Liver (tissue), 9 donors: ENCODE data around the gene KLK10. TPM values are rescaled to one million over a fixed set of nuclear protein-coding genes. Genes with fewer than 3 reads are reported as not detected.

Experiments
- DNase-seq: peaks from one replicate; pipeline ENCODE4 v3.0.0-alpha.2; 2017; ENCODE audit warnings: low spot score
- H3K27ac ChIP-seq, 2 donors: one replicate each; pipeline ENCODE4 v1.7.0; 2013; ENCODE audit warnings: inconsistent platforms in 2 of 2, low read length in 2 of 2, control low read depth in 1 of 2, low read depth in 1 of 2, mild to moderate bottlenecking in 1 of 2
- H3K27me3 ChIP-seq, 4 donors: one replicate each; pipeline versions ENCODE4 v1.6.1 to v1.7.0; 2013; ENCODE audit warnings: low read length in 3 of 4, inconsistent platforms in 1 of 4, mild to moderate bottlenecking in 1 of 4, moderate library complexity in 1 of 4; ENCODE audit not compliant: control insufficient read depth in 4 of 4, insufficient read depth in 4 of 4
- H3K36me3 ChIP-seq, 4 donors: one replicate each; pipeline versions ENCODE4 v1.6.1 to v1.7.0; 2013; ENCODE audit warnings: low read length in 3 of 4, mild to moderate bottlenecking in 3 of 4, low read depth in 1 of 4, moderate library complexity in 1 of 4; ENCODE audit not compliant: control insufficient read depth in 4 of 4, insufficient read depth in 3 of 4
- H3K4me1 ChIP-seq, 4 donors: one replicate each; pipeline versions ENCODE4 v1.6.1 to v1.7.0; 2013; ENCODE audit warnings: low read length in 3 of 4, mild to moderate bottlenecking in 3 of 4, moderate library complexity in 1 of 4; ENCODE audit not compliant: control insufficient read depth in 4 of 4, insufficient read depth in 4 of 4
- H3K4me3 ChIP-seq, 3 donors: one replicate each; pipeline versions ENCODE4 v1.6.1 to v1.7.0; 2013; ENCODE audit warnings: low read length in 3 of 3, control low read depth in 1 of 3, low read depth in 1 of 3, mild to moderate bottlenecking in 1 of 3
- H3K9ac ChIP-seq, 2 donors: one replicate each; pipeline ENCODE4 v1.7.0; 2013; ENCODE audit warnings: low read length in 2 of 2, mild to moderate bottlenecking in 2 of 2, moderate library complexity in 2 of 2, control low read depth in 1 of 2, low read depth in 1 of 2
- H3K9me3 ChIP-seq, 4 donors: one replicate each; pipeline versions ENCODE4 v1.6.1 to v1.7.0; 2013; ENCODE audit warnings: low read length in 3 of 4; ENCODE audit not compliant: control insufficient read depth in 4 of 4
- EGR1 ChIP-seq, 2 donors: IDR thresholded peaks; 2 replicates each; pipeline ENCODE4 v1.6.1; 2016 to 2018; ENCODE audit warnings: antibody characterized with exemption in 2 of 2, low read depth in 2 of 2
- FOXA1 ChIP-seq: IDR thresholded peaks from 2 replicates; pipeline ENCODE4 v1.6.1; 2016; ENCODE audit warnings: antibody characterized with exemption
- FOXA2 ChIP-seq: IDR thresholded peaks from 2 replicates; pipeline ENCODE4 v1.6.1; 2016; ENCODE audit warnings: antibody characterized with exemption
- GABPA ChIP-seq, 2 donors: IDR thresholded peaks in 1 of 2; conservative IDR thresholded peaks in 1 of 2; 2 replicates each; pipeline ENCODE4 v1.6.1; 2016; ENCODE audit warnings: antibody characterized with exemption in 2 of 2, mild to moderate bottlenecking in 1 of 2, moderate library complexity in 1 of 2
- HNF4A ChIP-seq, 2 donors: conservative IDR thresholded peaks; 2 replicates each; pipeline ENCODE4 v1.6.1; 2016; ENCODE audit warnings: antibody characterized with exemption in 2 of 2, mild to moderate bottlenecking in 2 of 2
- HNF4G ChIP-seq: IDR thresholded peaks from 2 replicates; pipeline ENCODE4 v1.6.1; 2016; ENCODE audit warnings: antibody characterized with exemption
- JUND ChIP-seq, 2 donors: IDR thresholded peaks; 2 replicates each; pipeline ENCODE4 v1.6.1; 2016; ENCODE audit warnings: antibody characterized with exemption in 2 of 2
- MAX ChIP-seq: IDR thresholded peaks from 2 replicates; pipeline ENCODE4 v1.6.1; 2016; ENCODE audit warnings: antibody characterized with exemption
- NR2F2 ChIP-seq: IDR thresholded peaks from 2 replicates; pipeline ENCODE4 v1.6.1; 2016; ENCODE audit warnings: antibody characterized with exemption
- RAD21 ChIP-seq, 2 donors: IDR thresholded peaks; 2 replicates each; pipeline ENCODE4 v1.6.1; 2016; ENCODE audit warnings: antibody characterized with exemption in 2 of 2, mild to moderate bottlenecking in 2 of 2
- REST ChIP-seq: IDR thresholded peaks from 2 replicates; pipeline ENCODE4 v1.6.1; 2016; ENCODE audit warnings: antibody characterized with exemption, mild to moderate bottlenecking
- RXRA ChIP-seq, 2 donors: IDR thresholded peaks; 2 replicates each; pipeline ENCODE4 v1.6.1; 2017 to 2018; ENCODE audit warnings: antibody characterized with exemption in 2 of 2, mild to moderate bottlenecking in 1 of 2
- SP1 ChIP-seq: IDR thresholded peaks from 2 replicates; pipeline ENCODE4 v1.6.1; 2018; ENCODE audit warnings: antibody characterized with exemption, mild to moderate bottlenecking
- YY1 ChIP-seq: IDR thresholded peaks from 2 replicates; pipeline ENCODE4 v1.6.1; 2016; ENCODE audit warnings: antibody characterized with exemption, mild to moderate bottlenecking
- WGBS: extraction: QIAGEN DNeasy Blood & Tissue Kit; methylation state at CpG from one replicate; pipeline ENCODE4 v1.1.7; 2013; 5-methylcytosine and 5-hydroxymethylcytosine counted together
- polyA plus RNA-seq, 2 donors: library from polyadenylated mRNA; stranded (reverse) in 1 of 2; unstranded in 1 of 2; fragments of 200-250 nt in 1 of 2; fragments of >200 nt in 1 of 2; fragmentation: Nextera tagmentation in 1 of 2; extraction: Ambion mirVana in 1 of 2; gene quantifications; one replicate each; pipeline versions ENCODE4 v1.2.1 to v1.2.3, GENCODE V29; 2013 to 2015
- total RNA-seq, 2 donors: library from RNA; depleted of rRNA; stranded (reverse); fragments of >200 nt; gene quantifications; one replicate each; pipeline ENCODE4 v1.2.3, GENCODE V29; 2014
- TF ChIP-seq, protein P1 (sequence below): IDR thresholded peaks from 2 replicates; pipeline ENCODE4 v1.6.1; 2016; ENCODE audit warnings: antibody characterized with exemption
- TF ChIP-seq, protein P2 (sequence below): IDR thresholded peaks from 2 replicates; pipeline ENCODE4 v1.6.1; 2016; ENCODE audit warnings: antibody characterized with exemption
- TF ChIP-seq, protein P3 (sequence below): fragments of 150-350 bp; IDR thresholded peaks from 2 replicates; pipeline ENCODE4 v1.5.1; 2017; ENCODE audit warnings: improper control_type of control experiment, low read depth, low read length; ENCODE audit not compliant: missing input control
- donor health status: healthy.
- donor health status: healthy.
- donor health status: healthy.
- donor health status: healthy.
- donor health status: healthy.

Gene KLK10
- total and polyA plus RNA-seq, 4 donors, result 0.06 TPM; not detected in 3

- no peak for TF ChIP-seq SP1
- TF ChIP-seq NR2F2, result no peak
Measured at GRCh38 chr19:50998686-50999085, 20.8 kb downstream of the KLK10 start (continued).

DNA sequence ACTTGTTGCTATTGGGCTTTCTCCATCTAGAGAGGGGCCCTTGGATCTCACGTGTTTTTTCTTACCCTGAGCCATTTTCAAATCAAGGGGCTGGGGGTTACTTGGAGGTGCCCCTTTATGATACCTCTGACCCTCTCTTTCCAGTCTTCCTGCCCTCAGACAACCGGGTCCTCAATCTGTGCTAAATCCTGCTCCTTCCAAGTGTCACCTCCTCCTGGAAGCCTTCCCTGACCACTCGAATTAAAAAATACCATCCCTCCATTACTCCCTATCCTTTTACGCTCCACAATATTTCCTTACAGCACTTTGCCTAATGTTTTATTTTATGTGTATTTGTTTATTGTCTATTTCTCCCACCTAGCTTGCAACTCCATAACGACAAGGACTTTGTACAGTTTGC, 21.4 kb downstream of the KLK10 start:
- no peak for DNase-seq
- Histone ChIP-seq H3K9ac (no peak overlapping the region), H3K9me3 (peaks cover 0 to 3% (median 0%) of the 10 kb centered on the region in 4 donors), H3K27me3 (peaks cover 0 to 4% (median under 1%) of the 10 kb centered on the region in 4 donors), H3K27ac (no peak overlapping the region), H3K4me1 (no peaks in the 10 kb centered on the region), H3K4me3 (no peak overlapping the region), H3K36me3 (no peaks in the 10 kb centered on the region)
- TF ChIP-seq, protein P1, sequence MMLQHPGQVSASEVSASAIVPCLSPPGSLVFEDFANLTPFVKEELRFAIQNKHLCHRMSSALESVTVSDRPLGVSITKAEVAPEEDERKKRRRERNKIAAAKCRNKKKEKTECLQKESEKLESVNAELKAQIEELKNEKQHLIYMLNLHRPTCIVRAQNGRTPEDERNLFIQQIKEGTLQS, result no peak
- TF ChIP-seq EGR1 (IDR thresholded peaks at IDR 0.05; ENCODE audit: low read depth in 2 of 2) (no peak), MAX (no peak), FOXA1 (no peak), SP1 (no peak), RAD21 (IDR thresholded peaks at IDR 0.05) (no peak), YY1 (no peak), HNF4A (conservative IDR thresholded peaks at IDR 0.05) (no peak)
- TF ChIP-seq, protein P2, sequence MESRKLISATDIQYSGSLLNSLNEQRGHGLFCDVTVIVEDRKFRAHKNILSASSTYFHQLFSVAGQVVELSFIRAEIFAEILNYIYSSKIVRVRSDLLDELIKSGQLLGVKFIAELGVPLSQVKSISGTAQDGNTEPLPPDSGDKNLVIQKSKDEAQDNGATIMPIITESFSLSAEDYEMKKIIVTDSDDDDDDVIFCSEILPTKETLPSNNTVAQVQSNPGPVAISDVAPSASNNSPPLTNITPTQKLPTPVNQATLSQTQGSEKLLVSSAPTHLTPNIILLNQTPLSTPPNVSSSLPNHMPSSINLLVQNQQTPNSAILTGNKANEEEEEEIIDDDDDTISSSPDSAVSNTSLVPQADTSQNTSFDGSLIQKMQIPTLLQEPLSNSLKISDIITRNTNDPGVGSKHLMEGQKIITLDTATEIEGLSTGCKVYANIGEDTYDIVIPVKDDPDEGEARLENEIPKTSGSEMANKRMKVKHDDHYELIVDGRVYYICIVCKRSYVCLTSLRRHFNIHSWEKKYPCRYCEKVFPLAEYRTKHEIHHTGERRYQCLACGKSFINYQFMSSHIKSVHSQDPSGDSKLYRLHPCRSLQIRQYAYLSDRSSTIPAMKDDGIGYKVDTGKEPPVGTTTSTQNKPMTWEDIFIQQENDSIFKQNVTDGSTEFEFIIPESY, result no peak
- TF ChIP-seq, protein P3, sequence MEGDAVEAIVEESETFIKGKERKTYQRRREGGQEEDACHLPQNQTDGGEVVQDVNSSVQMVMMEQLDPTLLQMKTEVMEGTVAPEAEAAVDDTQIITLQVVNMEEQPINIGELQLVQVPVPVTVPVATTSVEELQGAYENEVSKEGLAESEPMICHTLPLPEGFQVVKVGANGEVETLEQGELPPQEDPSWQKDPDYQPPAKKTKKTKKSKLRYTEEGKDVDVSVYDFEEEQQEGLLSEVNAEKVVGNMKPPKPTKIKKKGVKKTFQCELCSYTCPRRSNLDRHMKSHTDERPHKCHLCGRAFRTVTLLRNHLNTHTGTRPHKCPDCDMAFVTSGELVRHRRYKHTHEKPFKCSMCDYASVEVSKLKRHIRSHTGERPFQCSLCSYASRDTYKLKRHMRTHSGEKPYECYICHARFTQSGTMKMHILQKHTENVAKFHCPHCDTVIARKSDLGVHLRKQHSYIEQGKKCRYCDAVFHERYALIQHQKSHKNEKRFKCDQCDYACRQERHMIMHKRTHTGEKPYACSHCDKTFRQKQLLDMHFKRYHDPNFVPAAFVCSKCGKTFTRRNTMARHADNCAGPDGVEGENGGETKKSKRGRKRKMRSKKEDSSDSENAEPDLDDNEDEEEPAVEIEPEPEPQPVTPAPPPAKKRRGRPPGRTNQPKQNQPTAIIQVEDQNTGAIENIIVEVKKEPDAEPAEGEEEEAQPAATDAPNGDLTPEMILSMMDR, result no peak
- 52% methylated on average over 5 of the region's 5 CpGs for WGBS

- H3K9ac ChIP-seq, result no peak overlapping the region
- H3K36me3 ChIP-seq, result no peaks in the 10 kb centered on the region
- no peak overlapping the region for H3K4me3 ChIP-seq
- H3K9me3 ChIP-seq, result peaks cover 0 to 3% (median 0%) of the 10 kb centered on the region in 4 donors
- H3K27me3 ChIP-seq, result peaks cover 0 to 4% (median 0%) of the 10 kb centered on the region in 4 donors
- H3K27ac ChIP-seq, result no peak overlapping the region
- WGBS, result 69% methylated on average over 2 of the region's 2 CpGs
- DNase-seq, result no peak
- no peaks in the 10 kb centered on the region for H3K4me1 ChIP-seq
- no peak for TF ChIP-seq SP1
- no peak for TF ChIP-seq MAX
- no peak for TF ChIP-seq FOXA1
- TF ChIP-seq, protein P1, result no peak
- no peak for TF ChIP-seq REST
- TF ChIP-seq RXRA (IDR thresholded peaks at IDR 0.05), result no peak
- no peak for TF ChIP-seq HNF4A (conservative IDR thresholded peaks at IDR 0.05)
- no peak for TF ChIP-seq GABPA (IDR thresholded peaks at IDR 0.05 in 1 of 2, conservative IDR thresholded peaks at IDR 0.05 in 1 of 2)
- TF ChIP-seq YY1, result no peak
- TF ChIP-seq, protein P2, result no peak
- no peak for TF ChIP-seq EGR1 (IDR thresholded peaks at IDR 0.05; ENCODE audit: low read depth in 2 of 2)
- no peak for TF ChIP-seq JUND (IDR thresholded peaks at IDR 0.05)
- no peak for TF ChIP-seq RAD21 (IDR thresholded peaks at IDR 0.05)
- no peak for TF ChIP-seq HNF4G
- no peak for TF ChIP-seq FOXA2
Measured at GRCh38 chr19:50994129-50994528, 25.4 kb downstream of the KLK10 start.
